HepG2 (cell line): ENCODE results near the gene NUDT17. TPM values are rescaled to one million over a fixed set of nuclear protein-coding genes. Genes with fewer than 3 reads are reported as not detected.

ENCODE experiments used
- AKAP8 ChIP-seq: sonication (generic); formaldehyde crosslinking; IDR thresholded peaks from 2 replicates; pipeline ENCODE4 v1.5.1; 2020; ENCODE audit warnings: mild to moderate bottlenecking, missing genetic modification reagents
- ELF3 ChIP-seq: IDR thresholded peaks from 2 replicates; pipeline ENCODE4 v1.6.1; 2016; ENCODE audit warnings: missing genetic modification reagents, missing compliant biosample characterization
- GATA4 ChIP-seq: sonication (generic); IDR thresholded peaks from 2 replicates; pipeline ENCODE4 v1.6.1; 2016; ENCODE audit warnings: antibody characterized with exemption, low read depth, borderline replicate concordance
- MAF1 ChIP-seq: sonication (generic); formaldehyde crosslinking; IDR thresholded peaks from 2 replicates; pipeline ENCODE4 v1.5.0; 2020; ENCODE audit warnings: missing genetic modification reagents, borderline replicate concordance
- NCOA1 ChIP-seq: sonication (generic); formaldehyde crosslinking; IDR thresholded peaks from 2 replicates; pipeline ENCODE4 v1.9.0; 2021; ENCODE audit warnings: missing genetic modification reagents
- NR1H2 ChIP-seq: sonication (generic); formaldehyde crosslinking; IDR thresholded peaks from 2 replicates; pipeline ENCODE4 v1.8.1; 2022; ENCODE audit warnings: low read depth, missing genetic modification reagents, borderline replicate concordance
- NR2F2 ChIP-seq: IDR thresholded peaks from 2 replicates; pipeline ENCODE4 v1.6.1; 2012; ENCODE audit warnings: low read depth, inconsistent platforms, borderline replicate concordance
- PATZ1 ChIP-seq: sonication (generic); formaldehyde crosslinking; IDR thresholded peaks from 2 replicates; pipeline ENCODE4 v1.4.0; 2020; ENCODE audit warnings: missing genetic modification reagents
- PCBP1 ChIP-seq: fragments of 200-400 bp; formaldehyde crosslinking; IDR thresholded peaks from 2 replicates; pipeline ENCODE4 v1.6.1; 2017; ENCODE audit warnings: mild to moderate bottlenecking, low read depth, low read length, borderline replicate concordance
- PLSCR1 ChIP-seq: sonication (generic); formaldehyde crosslinking; IDR thresholded peaks from 2 replicates; pipeline ENCODE4 v1.5.0; 2020; ENCODE audit warnings: missing genetic modification reagents, mild to moderate bottlenecking, borderline replicate concordance
- TAF15 ChIP-seq: fragments of 200-400 bp; formaldehyde crosslinking; IDR thresholded peaks from one replicate; pipeline ENCODE4 v1.6.1; 2018; ENCODE audit warnings: mild to moderate bottlenecking, low read depth, low read length; ENCODE audit not compliant: poor library complexity, severe bottlenecking
- ZBTB43 ChIP-seq: sonication (generic); formaldehyde crosslinking; conservative IDR thresholded peaks from 2 replicates; pipeline ENCODE4 v1.4.0; 2020; ENCODE audit warnings: missing genetic modification reagents
- ZMAT3 ChIP-seq: sonication (generic); formaldehyde crosslinking; conservative IDR thresholded peaks from 2 replicates; pipeline ENCODE4 v1.7.0; 2021; ENCODE audit warnings: missing genetic modification reagents
- ZNF232 ChIP-seq: sonication (generic); formaldehyde crosslinking; IDR thresholded peaks from 2 replicates; pipeline ENCODE4 v1.4.0; 2020; ENCODE audit warnings: missing genetic modification reagents, borderline replicate concordance
- ZNF256 ChIP-seq: sonication (generic); formaldehyde crosslinking; conservative IDR thresholded peaks from 2 replicates; pipeline ENCODE4 v1.4.0; 2020; ENCODE audit warnings: missing genetic modification reagents
- ZNF333 ChIP-seq: sonication (generic); formaldehyde crosslinking; IDR thresholded peaks from 2 replicates; pipeline ENCODE4 v1.4.0; 2020; ENCODE audit warnings: mild to moderate bottlenecking, missing genetic modification reagents, borderline replicate concordance
- ZNF639 ChIP-seq: conservative IDR thresholded peaks from 2 replicates; pipeline ENCODE4 v1.6.1; 2018; ENCODE audit warnings: missing genetic modification reagents
- ZNF7 ChIP-seq: IDR thresholded peaks from 2 replicates; pipeline ENCODE4 v1.6.1; 2016; ENCODE audit warnings: missing biosample characterization, missing genetic modification reagents
- ZNF770 ChIP-seq: sonication (generic); formaldehyde crosslinking; IDR thresholded peaks from 2 replicates; pipeline ENCODE4 v1.5.0; 2020; ENCODE audit warnings: mild to moderate bottlenecking, missing genetic modification reagents
- ZNF777 ChIP-seq: sonication (generic); formaldehyde crosslinking; IDR thresholded peaks from 2 replicates; pipeline ENCODE4 v1.4.0; 2020; ENCODE audit warnings: missing genetic modification reagents
- ZNF790 ChIP-seq: sonication (generic); formaldehyde crosslinking; IDR thresholded peaks from 2 replicates; pipeline ENCODE4 v1.8.0; 2022; ENCODE audit warnings: missing genetic modification reagents, mild to moderate bottlenecking, borderline replicate concordance
- polyA plus RNA-seq, 8 experiments: library from polyadenylated mRNA; depleted of rRNA in 3 of 8; stranded (reverse) in 7 of 8; unstranded in 1 of 8; fragments of >200 nt; fragmentation: Illumina TruSeq in 4 of 8; extraction: Trizol in 4 of 8; gene quantifications; 2 replicates each; pipeline versions ENCODE4 v1.2.1 to v1.2.3, GENCODE V29; 2011 to 2016; ENCODE audit warnings: low read depth in 4 of 8, missing spikeins in 1 of 8, mixed read lengths in 1 of 8; ENCODE audit not compliant: insufficient read depth in 1 of 8
- total RNA-seq, 5 experiments: library from RNA; depleted of rRNA; stranded (reverse); fragments of >200 nt; fragmentation: Illumina TruSeq; extraction: Trizol; gene quantifications; 2 replicates each; pipeline ENCODE4 v1.2.3, GENCODE V29; 2016; ENCODE audit warnings: low read depth in 1 of 5

NUDT17 gene
- total and polyA plus RNA-seq, 2 of the 13 experiments (the other 11 are each of a cell fraction or from before 2014, with no cell fraction given), result 2.6 to 5.8 TPM

GRCh38 chr1:145859491-145860023 is 14.1 kb downstream of the NUDT17 start (continued):
- TF ChIP-seq ZNF639 (CRISPR knock-in tag), result no peak
- peak; percentile 73 for TF ChIP-seq PATZ1 (CRISPR knock-in tag)
- no peak for TF ChIP-seq ZMAT3 (CRISPR knock-in tag)
- TF ChIP-seq NR2F2, result no peak
- no peak for TF ChIP-seq ZNF7 (CRISPR knock-in tag)
- TF ChIP-seq ZNF790 (CRISPR knock-in tag), result no peak
- no peak for TF ChIP-seq ZNF333
- TF ChIP-seq AKAP8 (CRISPR knock-in tag), result no peak
- TF ChIP-seq ELF3 (CRISPR knock-in tag), result peak; percentile 48; the same call in 1 of the 2 replicates
- no peak for TF ChIP-seq NR1H2
- peak; percentile 78 for TF ChIP-seq ZNF777 (CRISPR knock-in tag)
- no peak for TF ChIP-seq PCBP1
- no peak for TF ChIP-seq ZNF232 (CRISPR knock-in tag)
- no peak for TF ChIP-seq TAF15
- TF ChIP-seq GATA4, result no peak
- TF ChIP-seq PLSCR1, result no peak
- TF ChIP-seq ZNF256, result no peak
- TF ChIP-seq NCOA1 (CRISPR knock-in tag), result no peak
- TF ChIP-seq MAF1 (CRISPR knock-in tag), result no peak
- TF ChIP-seq ZBTB43 (CRISPR knock-in tag), result no peak
- no peak; the same call in 1 of the 2 replicates for TF ChIP-seq ZNF770 (CRISPR knock-in tag)
